UCSD-AML1 (cell line): ENCODE data around the gene UBTF.

Experiments
- DNase-seq: peaks from one replicate; lab custom pipeline; 2025; ENCODE audit not compliant: unreplicated experiment; lab: John Stamatoyannopoulos, UW

Gene UBTF

DNA sequence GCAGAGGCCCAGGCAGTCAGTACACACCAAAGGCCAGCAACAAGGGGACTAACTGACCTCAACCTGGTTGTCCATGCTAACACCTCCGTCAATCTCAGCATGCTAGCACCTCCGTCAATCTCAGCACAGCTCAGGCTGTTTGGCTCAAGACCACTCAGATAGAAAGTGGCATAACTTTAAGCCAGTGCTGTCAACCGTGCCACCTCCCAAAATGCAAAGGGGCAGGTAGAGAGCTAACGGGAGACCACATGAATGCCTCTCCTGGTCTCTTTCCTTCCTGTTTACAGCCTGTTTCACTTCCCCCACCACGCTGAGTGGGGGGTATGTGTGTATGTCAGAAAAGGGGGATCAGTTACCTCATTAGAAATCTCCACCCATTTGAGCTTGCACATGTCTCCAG, 3.3 kb downstream of the UBTF start:
- no peak for DNase-seq

GRCh38 chr17:44214896-44215295, 4.6 kb downstream of the UBTF start:
- no peak for DNase-seq

DNA sequence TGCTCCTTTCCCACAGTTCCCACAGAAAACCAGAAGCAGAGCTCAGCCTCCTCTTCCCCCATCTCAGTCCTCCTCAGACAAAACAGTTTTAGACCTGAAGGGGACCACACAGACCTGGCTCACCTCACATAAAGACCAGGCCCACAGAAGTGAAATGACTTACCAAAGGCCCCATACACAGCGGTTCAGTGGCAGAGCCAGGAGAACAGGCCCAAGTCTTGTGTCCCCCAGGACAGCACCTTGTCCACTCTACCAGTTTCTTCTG, 5.3 kb downstream of the UBTF start:
- DNase-seq: no peak

- no peak for DNase-seq
Measured at GRCh38 chr17:44213403-44214229, 5.9 kb downstream of the UBTF start.

- DNase-seq: no peak
Measured at GRCh38 chr17:44212507-44213402, 6.7 kb downstream of the UBTF start.

DNA sequence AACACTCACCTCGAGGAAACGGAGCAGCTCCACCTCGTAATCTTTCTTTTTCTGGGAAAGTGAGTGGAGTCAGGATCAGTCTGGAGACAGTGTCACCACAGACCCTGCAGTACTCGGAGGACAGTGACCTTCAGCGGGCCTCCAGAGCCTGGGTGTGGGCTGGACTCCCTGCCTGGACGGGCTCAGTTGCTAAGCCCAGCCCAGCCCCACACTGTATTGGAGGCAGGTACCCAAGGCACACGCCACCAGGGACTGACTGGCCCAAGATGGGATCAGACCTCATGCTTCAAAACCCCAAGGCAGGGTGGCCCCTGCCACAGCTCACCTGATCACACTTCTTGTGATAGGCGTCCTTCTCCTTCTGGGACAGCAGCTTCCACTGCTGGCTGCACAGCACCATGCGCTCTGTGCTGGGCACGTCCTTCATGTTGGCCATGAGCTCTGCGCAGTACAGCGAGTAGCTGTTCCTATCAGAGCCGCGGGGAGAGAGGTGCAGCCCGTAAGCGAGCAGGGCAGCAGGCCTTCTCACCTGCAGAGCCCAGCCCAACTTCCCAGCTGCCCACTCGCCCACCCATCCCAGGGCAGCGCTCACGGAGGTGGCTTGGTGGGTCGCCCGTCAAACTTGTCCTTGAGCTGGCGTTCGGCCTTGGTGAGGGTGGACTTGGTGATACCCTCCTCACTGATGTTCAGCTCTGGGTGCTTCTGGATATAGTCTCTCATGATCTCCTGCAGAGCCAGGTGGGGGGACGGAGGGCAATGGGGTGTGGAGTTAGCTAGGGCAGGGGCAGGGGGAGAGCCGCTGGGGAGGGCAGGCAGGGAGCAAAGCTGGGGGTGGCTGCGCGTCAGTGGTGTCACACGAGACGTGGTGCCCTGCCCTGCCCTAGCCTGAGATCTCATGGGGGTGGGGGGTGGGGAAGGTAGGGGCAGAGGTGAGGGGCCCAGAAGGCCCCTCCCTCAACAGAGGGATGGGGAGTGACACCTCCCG, 7.9 kb downstream of the UBTF start:
- DNase-seq: no peak

DNA sequence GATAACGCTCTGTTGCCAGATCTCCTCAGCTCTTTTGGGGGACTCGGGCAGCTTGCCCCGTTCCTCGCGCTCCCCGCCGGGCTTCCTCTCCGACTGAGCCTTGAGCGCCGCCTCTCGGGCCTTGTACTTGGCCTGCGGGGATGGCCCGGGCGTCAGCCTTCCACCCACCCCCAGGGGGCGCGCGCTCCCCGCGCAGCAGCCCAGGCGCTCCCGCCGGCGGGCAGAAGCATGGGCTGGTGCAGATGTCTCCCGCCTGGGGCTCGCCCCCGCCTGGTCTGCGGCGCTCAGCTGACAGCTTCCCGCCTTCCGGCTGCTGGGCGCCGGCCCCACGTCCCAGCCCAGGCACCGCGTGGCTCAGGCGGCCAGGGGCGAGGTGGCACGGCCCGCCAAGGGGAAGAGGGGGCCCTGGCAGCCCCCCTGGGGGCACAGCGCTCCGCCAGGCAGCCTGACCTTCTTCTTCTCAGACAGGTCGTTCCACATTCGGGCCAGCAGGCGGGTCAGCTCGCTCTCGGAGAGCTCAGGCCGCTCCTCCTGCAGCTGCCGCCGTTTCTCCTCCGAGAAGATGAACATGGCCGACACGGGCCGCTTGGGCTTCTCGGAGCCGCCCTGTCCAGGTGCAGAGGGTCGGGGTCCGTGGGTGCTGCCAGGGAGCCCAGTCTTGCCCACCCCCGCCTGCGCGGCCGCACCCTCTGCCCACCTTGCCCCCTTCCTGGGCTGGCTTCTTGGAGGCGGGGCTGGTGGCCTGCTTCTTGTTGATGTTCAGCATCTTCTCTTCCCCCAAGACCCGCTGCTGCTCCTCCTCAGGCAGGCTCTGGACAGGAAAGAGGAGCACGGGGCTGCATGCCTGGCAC, 8.9 kb downstream of the UBTF start:
- peak; percentile 81 for DNase-seq

- no peak for DNase-seq
Measured at GRCh38 chr17:44209786-44210341, 9.6 kb downstream of the UBTF start.

GRCh38 chr17:44207743-44208142, 11.7 kb downstream of the UBTF start:
- DNase-seq: no peak

DNA sequence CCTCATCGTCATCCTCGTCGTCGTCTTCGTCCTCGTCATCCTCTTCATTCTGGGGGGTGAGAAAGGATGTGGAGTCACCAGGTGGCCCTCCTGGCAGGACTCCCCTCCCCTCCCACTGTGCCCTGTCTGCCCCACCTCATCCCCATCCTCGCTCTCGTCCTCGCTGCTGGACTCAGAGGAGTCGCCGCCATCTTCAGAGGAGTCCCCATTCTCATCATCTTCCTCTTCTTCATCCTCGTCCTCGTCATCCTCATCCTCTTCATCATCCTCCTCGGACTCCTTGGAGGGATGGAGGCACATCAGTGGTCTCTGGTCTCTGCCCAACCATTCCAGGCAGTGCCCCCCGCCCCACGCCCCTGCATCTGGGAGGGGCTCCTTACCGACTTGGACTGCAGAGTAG, 12.2 kb downstream of the UBTF start:
- DNase-seq: no peak

- DNase-seq: no peak
Measured at GRCh38 chr17:44206825-44207155, 12.7 kb downstream of the UBTF start.

- no peak for DNase-seq
Measured at GRCh38 chr17:44205962-44206824, 13.3 kb downstream of the UBTF start.

GRCh38 chr17:44204441-44204882, 15.0 kb downstream of the UBTF start:
- DNase-seq: peak; percentile 28

DNA sequence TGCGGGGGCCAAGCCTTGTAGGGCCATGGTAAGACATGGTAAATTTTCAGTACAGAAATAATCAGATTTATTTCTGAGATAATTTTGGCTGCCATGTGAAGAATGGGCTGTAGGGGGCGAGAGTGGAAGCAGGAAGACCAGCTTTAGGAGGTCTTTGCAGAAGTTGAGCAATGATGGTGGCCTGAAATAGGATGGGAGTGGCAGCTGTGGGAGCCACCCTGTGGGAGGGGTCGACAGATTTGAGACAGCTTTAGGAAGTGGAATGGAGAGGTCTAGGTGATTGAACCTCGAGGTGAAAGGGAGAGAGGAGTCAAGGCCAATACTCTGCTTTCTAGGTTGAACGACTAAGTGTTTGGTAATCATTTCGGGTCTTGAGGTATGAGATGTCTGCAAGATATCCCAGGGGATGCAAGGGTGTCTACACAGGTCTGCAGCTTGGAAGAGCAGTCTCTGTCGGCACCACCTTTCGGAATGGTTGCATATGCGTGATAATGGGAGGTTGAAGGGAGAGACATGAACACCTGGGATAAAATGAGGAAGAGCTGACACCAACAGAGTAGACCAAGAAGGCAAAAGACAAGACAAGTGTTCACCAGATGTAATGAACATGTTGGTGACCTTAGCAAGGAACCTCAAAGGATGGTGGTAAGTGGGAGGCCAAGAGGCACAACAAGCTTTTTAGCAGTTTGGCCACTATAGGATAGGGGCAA, 15.6 kb downstream of the UBTF start:
- peak; percentile 68 for DNase-seq

- DNase-seq: no peak
Measured at GRCh38 chr17:44202756-44203155, 16.7 kb downstream of the UBTF start.

DNA sequence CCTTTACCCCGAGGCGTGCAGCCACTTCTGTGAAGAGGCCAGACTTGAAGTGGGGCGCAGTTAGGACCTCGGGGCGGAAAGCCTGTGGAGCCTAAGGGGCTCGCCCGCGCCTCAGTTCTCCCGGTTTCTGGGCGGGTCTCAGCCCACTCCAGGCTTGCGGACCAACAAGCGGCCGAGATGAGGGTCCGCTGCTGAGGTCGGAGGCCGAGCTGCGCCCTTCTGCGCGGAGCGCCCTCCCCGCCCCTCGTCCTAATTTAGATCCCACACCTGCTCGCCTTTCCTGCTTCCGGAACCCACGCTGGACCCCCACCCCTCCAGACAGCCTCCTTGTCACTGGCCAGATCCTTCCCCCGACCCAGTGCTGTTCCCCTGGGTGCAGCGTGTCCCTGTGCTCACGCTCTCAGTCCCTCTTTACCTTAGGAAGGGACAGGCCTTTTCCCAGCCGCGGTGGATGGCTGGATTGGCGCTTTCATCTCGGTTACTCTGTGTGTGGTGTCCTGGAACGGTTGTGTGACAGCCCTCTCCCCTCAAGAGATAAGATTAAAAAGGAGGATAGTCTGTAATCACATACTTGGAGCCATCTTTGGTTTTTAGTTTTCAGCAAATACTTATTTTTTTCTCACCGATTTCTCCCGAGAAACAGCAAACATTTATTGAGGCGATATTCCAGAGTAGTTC, 18.9 kb downstream of the UBTF start:
- no peak for DNase-seq

GRCh38 chr17:44199553-44200477, 19.7 kb downstream of the UBTF start, which contains the start of gene ATXN7L3:
TSS of gene ATXN7L3 (minus strand) at chr17:44199884. CDS start at chr17:44198070, 1,814 bp downstream.
- peak; percentile 99 for DNase-seq
